HCT116 (cell line): Measurements from ENCODE around the gene NPDC1. TPM values are rescaled to one million over a fixed set of nuclear protein-coding genes. Genes with fewer than 3 reads are reported as not detected.

Experiments
- ATAC-seq: fragments of 200-7000 bp; cut with Tn5 transposase; 2 replicates; pipeline ENCODE4 v1.9.1; 2020; ENCODE audit warnings: mild to moderate bottlenecking, moderate library complexity
- BruUV-seq: library from RNA; stranded (reverse); fragments of 400-500 nt; replicated peaks from 2 replicates; lab custom pipeline; 2021; lab: Mats Ljungman, UMichigan
- CTCF ChIA-PET: fragments of 300-600 bp; sonication (Branson Sonifier 250); formaldehyde crosslinking; loops from one replicate; lab custom pipeline; 2021; ENCODE audit warnings: antibody characterized with exemption; lab: Charles Lee
- POLR2A ChIA-PET: fragments of 300-600, 350-600 bp; sonication (Branson Sonifier 250); formaldehyde crosslinking; loops from one replicate; lab custom pipeline; 2021; ENCODE audit warnings: antibody characterized with exemption; lab: Charles Lee
- RAD21 ChIA-PET, 2 experiments: fragments of 300-600 bp; sonication (Branson Sonifier 250); formaldehyde crosslinking; loops; one replicate each; lab custom pipeline; 2023; ENCODE audit warnings: low total read pairs in 2 of 2; ENCODE audit not compliant: uncharacterized antibody in 2 of 2, unreplicated experiment in 2 of 2, low non-redundant PET in 1 of 2; lab: Charles Lee
- DNase-seq: peaks from one replicate; pipeline ENCODE4 v3.0.0-alpha.2; 2010; ENCODE audit warnings: low read depth, low spot score
- H2AFZ ChIP-seq: fragments of 200-600 bp; shearing (Covaris generic), sonication (generic); 2 replicates; pipeline ENCODE4 v1.6.1; 2017; ENCODE audit warnings: low read depth, mixed run types, mixed read lengths, antibody characterized with exemption, low read length; ENCODE audit not compliant: poor library complexity, severe bottlenecking
- H3K27ac ChIP-seq: 2 replicates; pipeline ENCODE4 v1.5.1; 2012; ENCODE audit warnings: low read depth, low read length
- H3K27me3 ChIP-seq: fragments of 200-600 bp; sonication (generic); 2 replicates; pipeline ENCODE4 v1.6.1; 2016; ENCODE audit warnings: mixed run types, low read length, mixed read lengths; ENCODE audit not compliant: insufficient read depth
- H3K36me3 ChIP-seq, 2 experiments: fragments of 200-500 bp in 1 of 2; fragments of 200-600 bp in 1 of 2; sonication (Bioruptor generic) in 1 of 2; sonication (generic) in 1 of 2; 2 replicates each; pipeline versions ENCODE4 v1.5.1 to v1.6.1; 2014 to 2016; ENCODE audit warnings: low read length in 2 of 2, inconsistent platforms in 1 of 2, mixed read lengths in 1 of 2, mixed run types in 1 of 2; ENCODE audit not compliant: insufficient read depth in 2 of 2, control insufficient read depth in 1 of 2
- H3K4me1 ChIP-seq, 2 experiments: fragments of 200-600 bp in 1 of 2; sonication (generic) in 1 of 2; 2 replicates each; pipeline versions ENCODE4 v1.5.1 to v1.6.1; 2012 to 2017; ENCODE audit warnings: low read length in 2 of 2, inconsistent platforms in 1 of 2, mild to moderate bottlenecking in 1 of 2, mixed read lengths in 1 of 2, mixed run types in 1 of 2, moderate library complexity in 1 of 2; ENCODE audit not compliant: insufficient read depth in 2 of 2, control insufficient read depth in 1 of 2
- H3K4me2 ChIP-seq: fragments of 200-600 bp; sonication (generic); 2 replicates; pipeline ENCODE4 v1.6.1; 2017; ENCODE audit warnings: mixed run types, low read length, mixed read lengths
- H3K4me3 ChIP-seq, 2 experiments: fragments of 200-600 bp in 1 of 2; sonication (generic) in 1 of 2; replicated peaks in 1 of 2; 2 replicates each; pipeline ENCODE4 v1.5.1; 2011 to 2016; ENCODE audit warnings: low read length in 2 of 2, control low read depth in 1 of 2, low read depth in 1 of 2, mild to moderate bottlenecking in 1 of 2, mixed read lengths in 1 of 2, mixed run types in 1 of 2
- H3K79me2 ChIP-seq: fragments of 200-600 bp; sonication (generic); 2 replicates; pipeline ENCODE4 v1.6.1; 2017; ENCODE audit warnings: mild to moderate bottlenecking, mixed run types, low read length, moderate library complexity, mixed read lengths; ENCODE audit not compliant: insufficient read depth
- H3K9ac ChIP-seq: fragments of 200-600 bp; sonication (generic); 2 replicates; pipeline ENCODE4 v1.6.1; 2016; ENCODE audit warnings: low read length, mixed read lengths
- H3K9me2 ChIP-seq: fragments of 200-600 bp; sonication (generic), shearing (Covaris generic); 2 replicates; pipeline ENCODE4 v1.6.1; 2017; ENCODE audit warnings: mixed run types, mild to moderate bottlenecking, moderate library complexity; ENCODE audit not compliant: insufficient read depth
- H3K9me3 ChIP-seq, 2 experiments: fragments of 200-500 bp in 1 of 2; fragments of 200-600 bp in 1 of 2; sonication (Bioruptor generic) in 1 of 2; sonication (generic) in 1 of 2; 2 replicates each; pipeline ENCODE4 v1.6.1; 2014 to 2017; ENCODE audit warnings: low read length in 2 of 2, mixed read lengths in 2 of 2, inconsistent platforms in 1 of 2, low read depth in 1 of 2, mild to moderate bottlenecking in 1 of 2, mixed run types in 1 of 2, moderate library complexity in 1 of 2; ENCODE audit not compliant: control insufficient read depth in 1 of 2, insufficient read depth in 1 of 2
- H4K20me1 ChIP-seq: fragments of 200-600 bp; sonication (generic), shearing (Covaris generic); 2 replicates; pipeline ENCODE4 v1.6.1; 2017; ENCODE audit warnings: mixed run types, mild to moderate bottlenecking, moderate library complexity; ENCODE audit not compliant: insufficient read depth
- CBX3 ChIP-seq: IDR thresholded peaks from 2 replicates; pipeline ENCODE4 v1.6.1; 2012; ENCODE audit warnings: low read depth
- CTCF ChIP-seq, 3 experiments: fragments of 200-600 bp in 1 of 3; sonication (generic) in 1 of 3; IDR thresholded peaks in 2 of 3; conservative IDR thresholded peaks in 1 of 3; 2 replicates each; pipeline ENCODE4 v1.5.1; 2012 to 2017; ENCODE audit warnings: low read depth in 2 of 3, low read length in 2 of 3, antibody characterized with exemption in 1 of 3, borderline replicate concordance in 1 of 3, control low read depth in 1 of 3, mild to moderate bottlenecking in 1 of 3, mixed read lengths in 1 of 3, mixed run types in 1 of 3, moderate library complexity in 1 of 3; ENCODE audit not compliant: insufficient read depth in 1 of 3
- ELF1 ChIP-seq: IDR thresholded peaks from 2 replicates; pipeline ENCODE4 v1.6.1; 2012; ENCODE audit warnings: low read depth, borderline replicate concordance
- EZH2phosphoT487 ChIP-seq: fragments of 200-600 bp; IDR thresholded peaks from 2 replicates; pipeline ENCODE4 v1.6.1; 2018; ENCODE audit warnings: antibody characterized with exemption, borderline replicate concordance
- FOSL1 ChIP-seq: IDR thresholded peaks from 2 replicates; pipeline ENCODE4 v1.6.1; 2012; ENCODE audit warnings: low read depth
- JUND ChIP-seq: IDR thresholded peaks from 2 replicates; pipeline ENCODE4 v1.6.1; 2012
- MAX ChIP-seq: IDR thresholded peaks from 2 replicates; pipeline ENCODE4 v1.6.1; 2012
- POLR2A ChIP-seq: IDR thresholded peaks from 2 replicates; pipeline ENCODE4 v1.7.0; 2011; ENCODE audit warnings: borderline replicate concordance; ENCODE audit not compliant: insufficient read depth, insufficient read length; ENCODE audit errors: extremely low read depth
- POLR2AphosphoS5 ChIP-seq: IDR thresholded peaks from 2 replicates; pipeline ENCODE4 v1.6.1; 2011; ENCODE audit warnings: mild to moderate bottlenecking, low read depth, low read length, moderate library complexity
- RAD21 ChIP-seq: IDR thresholded peaks from 2 replicates; pipeline ENCODE4 v1.6.1; 2012; ENCODE audit warnings: low read depth, mild to moderate bottlenecking
- REST ChIP-seq: IDR thresholded peaks from 2 replicates; pipeline ENCODE4 v1.6.1; 2012; ENCODE audit warnings: low read depth
- SIN3A ChIP-seq: IDR thresholded peaks from 2 replicates; pipeline ENCODE4 v1.6.1; 2012; ENCODE audit warnings: low read depth
- SP1 ChIP-seq: IDR thresholded peaks from 2 replicates; pipeline ENCODE4 v1.6.1; 2012; ENCODE audit warnings: low read depth
- SRF ChIP-seq: IDR thresholded peaks from 2 replicates; pipeline ENCODE4 v1.6.1; 2012; ENCODE audit warnings: low read depth
- TCF7L2 ChIP-seq: IDR thresholded peaks from 2 replicates; pipeline ENCODE4 v1.7.0; 2011; ENCODE audit warnings: borderline replicate concordance, inconsistent platforms; ENCODE audit not compliant: insufficient read depth, insufficient read length; ENCODE audit errors: extremely low read depth
- ZFX ChIP-seq: fragments of 450-650 bp; IDR thresholded peaks from 2 replicates; pipeline ENCODE4 v1.6.1; 2017
- ZNF274 ChIP-seq: fragments of 200-500 bp; sonication (Bioruptor generic); IDR thresholded peaks from 2 replicates; pipeline ENCODE4 v1.6.1; 2014; ENCODE audit warnings: mild to moderate bottlenecking, low read depth, low read length, inconsistent platforms
- intact Hi-C: fragments of 100-400 bp; cut with micrococcal nuclease; formaldehyde crosslinking; loops from 2 replicates; pipeline ENCODE4 v1.10.0; 2022
- total RNA-seq: library from RNA; stranded (reverse); gene quantifications from one replicate; pipeline ENCODE4 v1.2.1, GENCODE V29; 2021; ENCODE audit not compliant: unreplicated experiment

The NPDC1 gene
- total RNA-seq, 1 experiment from 2014 or later: 98.8 TPM

- Histone ChIP-seq H3K4me2 (no peak overlapping the region), H3K36me3 (peaks cover 0 to 3% of the 10 kb centered on the region in 2 experiments; a peak in 1 of 4 replicates), H3K27me3 (no peaks in the 10 kb centered on the region), H3K27ac (peak overlapping the region; percentile 47; the same call in 1 of the 2 replicates), H3K9me3 (no peaks in the 10 kb centered on the region), H3K9ac (no peak overlapping the region), H3K4me3 (no peak overlapping the region), H2AFZ (no peak overlapping the region), H3K79me2 (peaks cover 31% of the 10 kb centered on the region), H3K9me2 (no peaks in the 10 kb centered on the region), H3K4me1 (peaks cover 28 to 44% of the 10 kb centered on the region in 2 experiments), H4K20me1 (no peaks in the 10 kb centered on the region)
- intact Hi-C loops: no loop called here
- ChIA-PET RAD21 (interaction anchor here in 1 of 2 experiments (0.6 kb wide), 1 partner anchor 140 kb away, joined by 3 read pairs; no protein-coding TSS in a partner anchor), CTCF (no interaction called here), POLR2A (no interaction called here)
- no peak for ATAC-seq
- TF ChIP-seq JUND (no peak), REST (no peak), SIN3A (no peak), POLR2AphosphoS5 (no peak), SRF (no peak), FOSL1 (no peak), ZFX (no peak), CBX3 (no peak), RAD21 (no peak), ZNF274 (no peak), ELF1 (no peak), CTCF (IDR thresholded peaks at IDR 0.05 in 2 of 3, conservative IDR thresholded peaks at IDR 0.05 in 1 of 3; ENCODE audit: borderline replicate concordance in 1 of 3, insufficient read depth in 1 of 3, low read depth in 2 of 3, low read length in 2 of 3) (no peak), TCF7L2 (no peak), MAX (no peak), EZH2phosphoT487 (no peak), SP1 (no peak), POLR2A (no peak)
- no TSS peak for BruUV-seq
- no peak for DNase-seq
Measured at GRCh38 chr9:137023583-137023991, 22.4 kb downstream of the NPDC1 start.
